GM19239 (cell line): ENCODE data around the gene RNASEH2C.
"Not testable (repeated sequence)": the region's sequence is repeated elsewhere in the genome, so short reads cannot be mapped to it uniquely, and the experiment has no call there.

Experiments used
- DNase-seq: peaks from one replicate; pipeline ENCODE4 v3.0.0; 2011; ENCODE audit warnings: low spot score; ENCODE audit not compliant: insufficient read length
- FAIRE-seq: peaks from 2 replicates; lab custom pipeline; 2011; peaks lifted over from hg19 to GRCh38; lab: Jason Lieb, UNC

RNASEH2C gene

GRCh38 chr11:65695459-65696241, 24.9 kb downstream of the RNASEH2C start:
- DNase-seq (no peak), FAIRE-seq (no peak)

GRCh38 chr11:65692367-65692766, 28.2 kb downstream of the RNASEH2C start:
- FAIRE-seq (no peak), DNase-seq (no peak)

- not testable (repeated sequence) for DNase-seq, FAIRE-seq
These were observed 28.8 kb downstream of the RNASEH2C start for GRCh38 chr11:65691847-65692246.

- FAIRE-seq (no peak), DNase-seq (no peak)
These were observed 34.6 kb downstream of the RNASEH2C start for GRCh38 chr11:65685981-65686380.

- not testable (repeated sequence) for FAIRE-seq, DNase-seq
These were observed 37.1 kb downstream of the RNASEH2C start for GRCh38 chr11:65683480-65683879.

- DNase-seq (no peak), FAIRE-seq (no peak)
These were observed 40.3 kb downstream of the RNASEH2C start for GRCh38 chr11:65680192-65680743.

- FAIRE-seq (no peak), DNase-seq (no peak)
These were observed 47.6 kb downstream of the RNASEH2C start for GRCh38 chr11:65672982-65673381.

- no peak for DNase-seq
- FAIRE-seq, result no peak
These were observed 48.3 kb downstream of the RNASEH2C start for GRCh38 chr11:65672180-65672860.
